ENCODE data around the gene GNGT2.

- TF ChIP-seq CTCF (conservative IDR thresholded peaks at IDR 0.05; ENCODE audit: low read length), result no peak
- no peak for TF ChIP-seq EZH2phosphoT487 (IDR thresholded peaks at IDR 0.05; ENCODE audit: borderline replicate concordance, low read depth, low read length)
Observed at GRCh38 chr17:49194297-49194607, 16.1 kb downstream of the GNGT2 start.
